ENCODE measurements around the gene G3BP1.
"Not testable (repeated sequence)": the region's sequence is repeated elsewhere in the genome, so short reads cannot be mapped to it uniquely, and the experiment has no call there.

Gene G3BP1

DNA sequence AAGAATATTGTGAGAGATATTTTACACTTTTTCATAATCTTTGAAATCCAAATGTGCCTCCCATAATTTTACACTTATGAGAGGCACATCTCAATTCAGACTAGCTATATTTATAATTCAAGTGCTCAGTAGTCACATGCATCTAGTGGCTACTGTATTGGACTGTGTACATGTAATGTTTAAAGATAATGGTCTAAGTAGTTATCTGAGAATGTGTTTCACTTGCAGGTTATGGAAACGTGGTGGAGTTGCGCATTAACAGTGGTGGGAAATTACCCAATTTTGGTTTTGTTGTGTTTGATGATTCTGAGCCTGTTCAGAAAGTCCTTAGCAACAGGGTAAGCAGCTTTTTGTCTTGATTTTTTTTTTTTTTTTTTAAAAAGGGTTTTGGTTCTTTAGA, 28.8 kb downstream of the G3BP1 start:
- H3K27ac Mint-ChIP-seq, result no peak overlapping the region

DNA sequence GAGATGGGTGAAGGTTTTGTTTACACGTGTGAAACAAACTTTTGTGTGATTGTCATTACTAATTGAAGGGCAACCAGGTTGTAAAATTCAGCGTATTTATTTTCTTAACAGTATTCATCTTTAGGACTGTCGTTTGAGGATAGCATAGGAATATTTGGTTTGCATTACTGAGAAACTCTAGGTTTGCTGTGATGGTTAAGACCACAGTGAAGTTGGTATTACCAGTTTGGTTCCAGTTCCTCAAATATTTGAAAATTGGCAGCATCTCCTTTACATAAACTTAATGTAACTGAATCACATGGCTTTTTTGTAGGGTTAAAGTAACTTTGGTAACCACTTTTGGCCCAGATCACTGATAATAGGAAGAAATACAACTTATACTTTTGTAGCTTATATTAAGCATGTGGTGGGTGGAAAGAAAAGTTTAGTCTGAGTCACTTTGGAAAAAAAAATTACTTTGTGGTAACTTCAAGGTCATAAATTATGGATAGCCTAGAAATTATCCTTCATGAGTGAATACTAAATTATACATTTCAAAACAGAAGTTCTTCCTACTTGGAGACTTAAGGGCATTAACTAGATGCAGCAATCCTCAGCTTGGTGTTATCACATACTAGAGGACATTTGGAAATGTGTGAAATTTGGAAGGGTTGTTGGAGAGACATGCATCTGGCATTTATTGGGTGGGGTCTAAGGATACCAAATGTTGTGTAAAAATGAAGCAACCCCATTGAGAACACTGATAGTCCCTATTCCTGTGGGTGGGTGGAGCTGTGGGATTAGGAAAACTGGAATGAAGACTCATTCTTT, 33.9 kb downstream of the G3BP1 start:
- Mint-ChIP-seq H3K27me3 (no peaks in the 10 kb centered on the region), H3K9me3 (no peaks in the 10 kb centered on the region), H3K36me3 (peaks cover 78% of the 10 kb centered on the region), H3K4me1 (peaks cover 18% of the 10 kb centered on the region), H3K27ac (no peak overlapping the region), H3K4me3 (no peak overlapping the region)
- no peak for ATAC-seq

More for the DNA sequence above, 28.8 kb downstream of the G3BP1 start:
- ATAC-seq, result no peak
- no peaks in the 10 kb centered on the region for H3K9me3 Mint-ChIP-seq
- H3K36me3 Mint-ChIP-seq, result peaks cover 68% of the 10 kb centered on the region
- H3K4me1 Mint-ChIP-seq, result peaks cover 21% of the 10 kb centered on the region
- no peak overlapping the region for H3K4me3 Mint-ChIP-seq
- H3K27me3 Mint-ChIP-seq, result no peaks in the 10 kb centered on the region

DNA sequence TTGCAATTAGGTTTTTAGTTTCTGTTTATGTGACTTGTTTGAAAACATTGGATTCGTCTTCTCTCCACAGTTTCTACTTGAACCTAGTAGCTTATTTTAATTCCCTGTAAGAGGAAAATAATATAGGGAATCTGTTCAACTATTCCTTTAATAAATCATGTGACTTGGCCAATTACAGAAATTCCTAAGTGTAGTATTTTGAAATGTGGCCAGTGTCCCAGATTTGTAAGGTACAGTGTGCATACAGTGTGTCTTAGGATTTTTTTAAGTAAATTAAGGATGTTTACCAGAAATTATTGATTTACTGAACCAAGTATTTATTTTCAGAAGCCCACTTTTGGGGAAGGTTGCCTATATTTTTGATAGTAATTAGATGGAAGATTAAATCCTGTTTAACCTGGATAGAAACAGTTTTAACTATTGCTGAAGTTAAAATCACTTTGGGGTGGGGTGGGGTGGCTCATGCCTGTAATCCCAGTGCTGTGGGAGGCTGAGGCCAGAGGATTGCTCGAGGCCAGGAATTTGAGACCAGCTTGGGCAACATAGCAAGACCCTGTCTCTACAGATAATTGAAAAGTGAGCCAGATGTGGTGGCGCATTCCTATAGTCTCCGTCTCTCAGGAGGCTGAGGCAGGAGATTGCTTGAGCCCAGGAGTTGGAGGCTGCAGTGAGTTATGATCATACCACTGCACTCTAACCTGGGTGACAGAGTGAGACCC, 36.9 kb downstream of the G3BP1 start:
- Mint-ChIP-seq H3K4me3 (no peak overlapping the region), H3K4me1 (peaks cover 24% of the 10 kb centered on the region), H3K27me3 (no peaks in the 10 kb centered on the region), H3K9me3 (peaks cover 3% of the 10 kb centered on the region), H3K27ac (no peak overlapping the region), H3K36me3 (peaks cover 81% of the 10 kb centered on the region)
- no peak for ATAC-seq

DNA sequence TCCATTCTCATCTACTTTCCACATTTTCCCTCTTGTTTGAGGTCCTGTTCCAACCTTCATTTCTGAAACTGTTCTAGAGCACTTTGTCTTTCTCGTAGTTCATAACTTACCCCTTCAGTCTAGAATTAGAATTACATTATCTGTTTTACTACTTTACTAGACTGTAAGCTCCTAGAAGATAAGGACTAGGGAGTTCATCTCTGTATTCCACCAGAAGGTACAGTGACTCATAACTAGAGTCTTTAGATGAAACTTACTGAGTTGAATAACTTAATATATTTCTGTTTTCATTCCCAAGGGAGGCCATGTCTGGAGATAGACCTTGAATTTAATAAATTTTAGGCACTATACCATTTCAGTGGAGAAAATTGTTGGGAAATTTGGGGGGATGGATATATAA, 38.7 kb downstream of the G3BP1 start:
- H3K4me3 Mint-ChIP-seq, result no peak overlapping the region
- H3K27ac Mint-ChIP-seq, result peak overlapping the region; percentile 21
- H3K4me1 Mint-ChIP-seq, result peaks cover 18% of the 10 kb centered on the region
- H3K9me3 Mint-ChIP-seq, result peaks cover 3% of the 10 kb centered on the region
- H3K36me3 Mint-ChIP-seq, result peaks cover 72% of the 10 kb centered on the region
- H3K27me3 Mint-ChIP-seq, result no peaks in the 10 kb centered on the region
- ATAC-seq, result no peak

DNA sequence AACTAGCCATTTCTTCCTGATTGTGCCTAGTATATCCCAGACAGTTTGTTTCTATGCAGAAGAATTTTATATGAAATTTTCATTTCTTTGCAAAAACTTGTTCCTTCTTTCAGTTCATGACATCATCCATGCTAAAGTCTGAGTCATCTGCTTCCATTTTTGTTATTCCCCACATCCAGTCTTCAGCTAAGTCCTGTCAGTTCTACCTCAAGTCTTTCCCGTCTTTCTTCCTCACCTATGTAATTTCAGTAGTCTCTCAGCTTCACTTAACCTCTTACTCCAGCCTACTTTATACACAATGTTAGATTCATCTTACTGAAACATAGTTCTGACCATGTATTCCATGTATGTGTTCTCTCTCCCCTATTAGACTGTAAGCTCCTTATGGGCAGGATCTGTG, 39.1 kb downstream of the G3BP1 start:
- H3K4me1 Mint-ChIP-seq, result peaks cover 14% of the 10 kb centered on the region
- H3K4me3 Mint-ChIP-seq, result no peak overlapping the region
- H3K9me3 Mint-ChIP-seq, result peaks cover 3% of the 10 kb centered on the region
- no peak for ATAC-seq
- H3K27me3 Mint-ChIP-seq, result no peaks in the 10 kb centered on the region
- H3K36me3 Mint-ChIP-seq, result peaks cover 68% of the 10 kb centered on the region
- H3K27ac Mint-ChIP-seq, result peak overlapping the region; percentile 21

DNA sequence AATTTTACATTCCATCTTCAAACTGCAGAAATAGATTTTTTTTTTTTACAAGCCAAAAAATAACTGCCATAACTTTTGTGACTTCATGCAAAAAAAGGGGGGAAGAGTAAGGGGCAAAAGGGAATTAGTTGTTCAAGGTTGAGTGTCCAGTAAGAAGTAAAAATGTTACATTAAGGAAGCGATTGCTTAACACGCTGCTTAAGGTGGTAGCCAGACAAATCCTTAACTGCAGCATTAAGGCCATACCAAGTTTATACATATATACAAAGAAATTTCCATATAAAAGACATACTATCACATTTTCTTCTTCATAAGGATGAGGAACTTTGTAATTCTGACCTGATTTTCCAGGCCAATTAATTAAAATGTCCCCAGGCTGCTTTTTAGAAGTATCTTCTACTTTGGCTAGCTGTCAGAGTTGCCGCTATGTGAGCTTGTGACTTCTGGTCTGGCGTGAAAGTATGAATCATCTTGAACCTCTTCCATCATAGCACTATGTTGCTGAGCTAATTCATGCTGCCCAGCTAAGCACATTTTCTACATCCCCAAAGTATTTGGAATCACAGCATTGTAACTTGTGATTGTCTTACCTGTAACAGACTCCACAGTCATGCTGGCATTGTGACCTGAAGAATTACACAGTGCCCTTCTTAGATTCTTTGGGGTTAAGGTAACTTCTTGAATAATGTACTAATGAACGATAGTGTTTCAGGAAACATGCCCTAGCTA, 40.0 kb downstream of the G3BP1 start:
- ATAC-seq, result no peak
- peaks cover 66% of the 10 kb centered on the region for H3K36me3 Mint-ChIP-seq
- no peak overlapping the region for H3K27ac Mint-ChIP-seq
- H3K9me3 Mint-ChIP-seq, result peaks cover 3% of the 10 kb centered on the region
- H3K4me1 Mint-ChIP-seq, result peaks cover 12% of the 10 kb centered on the region
- H3K4me3 Mint-ChIP-seq, result no peak overlapping the region
- no peaks in the 10 kb centered on the region for H3K27me3 Mint-ChIP-seq

DNA sequence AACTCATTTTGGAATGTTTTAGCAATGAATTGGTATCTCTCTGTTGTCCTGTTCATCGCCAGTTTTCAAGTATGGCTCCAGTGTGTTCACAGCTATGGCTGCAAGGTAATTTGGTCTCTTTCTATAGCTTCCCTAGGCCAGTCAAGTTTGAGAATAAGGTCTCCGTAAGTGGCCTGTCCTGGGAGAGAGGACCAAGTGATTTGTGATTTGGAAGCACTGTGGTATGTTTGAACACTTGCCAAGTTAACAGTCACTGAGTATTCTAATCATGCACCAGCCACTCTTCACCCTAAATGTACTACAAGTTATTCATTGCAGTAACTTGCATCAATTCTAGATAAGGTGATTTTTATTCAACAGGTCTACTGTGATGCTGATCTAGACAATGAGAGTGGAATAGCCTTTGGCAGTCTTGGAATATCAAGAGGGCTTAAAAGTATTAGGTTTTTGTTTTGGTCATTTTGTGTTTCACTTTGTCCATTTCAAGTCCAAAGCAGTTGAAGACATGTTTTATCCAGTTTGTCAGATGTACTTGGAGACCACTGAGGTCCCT, 41.1 kb downstream of the G3BP1 start:
- no peaks in the 10 kb centered on the region for H3K27me3 Mint-ChIP-seq
- H3K36me3 Mint-ChIP-seq, result peaks cover 63% of the 10 kb centered on the region

DNA sequence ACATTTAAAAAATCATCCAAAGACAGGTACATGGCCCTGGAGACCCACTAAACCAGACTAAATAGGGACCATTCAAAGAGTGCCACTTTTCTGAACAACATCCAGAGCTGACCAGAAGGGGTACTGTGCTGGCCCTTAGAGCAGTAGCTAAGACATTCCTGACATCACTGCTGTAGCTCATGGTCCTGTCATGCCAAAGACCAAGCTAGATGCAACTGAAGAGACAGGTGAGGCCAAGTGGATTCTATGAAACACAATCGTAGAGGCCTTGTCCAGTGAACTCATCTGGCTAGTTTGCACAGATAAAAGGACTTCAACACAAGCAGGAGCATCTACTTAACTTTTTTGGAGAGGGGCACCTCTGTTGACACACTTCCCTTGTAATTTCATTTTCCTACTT, 43.3 kb downstream of the G3BP1 start:
- no peak overlapping the region for H3K27ac Mint-ChIP-seq
- ATAC-seq, result no peak
- peaks cover 12% of the 10 kb centered on the region for H3K4me1 Mint-ChIP-seq
- H3K4me3 Mint-ChIP-seq, result no peak overlapping the region
- H3K27me3 Mint-ChIP-seq, result no peaks in the 10 kb centered on the region
- peaks cover 46% of the 10 kb centered on the region for H3K36me3 Mint-ChIP-seq
- peaks cover 3% of the 10 kb centered on the region for H3K9me3 Mint-ChIP-seq

More for the DNA sequence above, 41.1 kb downstream of the G3BP1 start:
- Mint-ChIP-seq H3K4me1 (peaks cover 12% of the 10 kb centered on the region), H3K9me3 (peaks cover 3% of the 10 kb centered on the region), H3K4me3 (no peak overlapping the region), H3K27ac (no peak overlapping the region)
- ATAC-seq, result no peak

DNA sequence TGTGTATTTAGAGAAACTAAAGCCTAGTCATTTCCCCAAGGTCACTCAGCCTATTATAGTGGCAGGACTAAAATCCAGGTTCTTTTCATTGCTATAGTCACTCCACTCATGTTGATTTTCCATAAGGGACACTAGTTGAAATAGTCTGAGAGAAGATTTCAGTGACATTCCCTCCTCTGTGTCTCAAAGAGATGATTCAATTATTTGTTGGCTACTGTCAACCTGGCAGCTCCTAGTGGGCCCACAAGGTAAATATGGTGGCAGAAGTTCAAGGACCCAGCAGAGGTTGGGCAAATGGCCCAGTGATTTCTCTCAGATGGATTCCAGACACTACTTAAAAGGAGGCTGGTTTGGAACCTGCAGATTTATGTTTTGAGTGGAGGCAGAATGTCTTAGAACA, 48.1 kb downstream of the G3BP1 start:
- H3K27me3 Mint-ChIP-seq, result no peaks in the 10 kb centered on the region
- no peaks in the 10 kb centered on the region for H3K4me1 Mint-ChIP-seq
- no peak overlapping the region for H3K4me3 Mint-ChIP-seq
- H3K36me3 Mint-ChIP-seq, result peaks cover 21% of the 10 kb centered on the region
- ATAC-seq, result no peak
- no peak overlapping the region for H3K27ac Mint-ChIP-seq
- H3K9me3 Mint-ChIP-seq, result no peaks in the 10 kb centered on the region

DNA sequence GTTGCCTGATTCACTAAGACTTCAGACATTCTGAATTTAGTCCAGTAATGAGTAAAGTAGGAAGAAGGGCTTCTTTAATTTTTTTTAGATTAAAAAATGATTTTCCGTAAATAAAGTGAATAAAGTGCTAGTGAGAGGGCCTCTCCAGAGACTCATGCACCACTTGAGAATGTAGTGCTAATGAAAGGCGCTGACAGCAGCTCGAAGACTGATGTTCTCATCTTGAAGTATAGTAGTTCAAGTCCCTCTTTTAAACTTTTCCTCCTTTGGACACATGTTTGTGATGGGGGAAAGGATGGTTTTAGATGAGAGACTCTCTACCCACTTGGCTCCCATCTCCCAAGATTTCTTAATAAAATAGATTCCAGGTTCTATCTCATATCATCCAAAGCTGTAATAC, 48.5 kb downstream of the G3BP1 start:
- peaks cover under 1% of the 10 kb centered on the region for H3K4me1 Mint-ChIP-seq
- peaks cover 26% of the 10 kb centered on the region for H3K36me3 Mint-ChIP-seq
- no peak for ATAC-seq
- H3K27me3 Mint-ChIP-seq, result no peaks in the 10 kb centered on the region
- no peak overlapping the region for H3K4me3 Mint-ChIP-seq
- no peak overlapping the region for H3K27ac Mint-ChIP-seq
- no peaks in the 10 kb centered on the region for H3K9me3 Mint-ChIP-seq

DNA sequence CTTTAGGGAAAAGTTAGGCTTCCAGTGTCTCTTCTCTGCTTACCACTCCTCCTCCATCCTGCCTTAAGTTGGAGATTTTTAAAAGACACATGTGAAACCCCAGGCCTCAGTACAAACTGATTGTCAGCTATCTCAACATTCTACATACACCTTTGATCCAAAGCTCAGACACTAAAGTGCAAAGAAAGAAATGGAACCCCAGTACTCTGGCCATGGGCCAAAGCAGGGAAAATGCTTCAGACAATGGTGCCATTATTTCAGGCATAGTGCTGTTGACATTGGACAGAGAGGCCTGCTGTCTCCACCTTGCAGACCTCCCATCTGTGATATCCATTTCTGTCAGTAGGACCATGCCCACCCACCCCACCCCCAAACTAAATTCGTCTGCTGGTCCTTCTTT, 49.1 kb downstream of the G3BP1 start:
- H3K36me3 Mint-ChIP-seq, result peaks cover 32% of the 10 kb centered on the region
- ATAC-seq, result no peak
- H3K27ac Mint-ChIP-seq, result no peak overlapping the region
- no peaks in the 10 kb centered on the region for H3K27me3 Mint-ChIP-seq
- no peaks in the 10 kb centered on the region for H3K9me3 Mint-ChIP-seq
- no peak overlapping the region for H3K4me3 Mint-ChIP-seq
- peaks cover 4% of the 10 kb centered on the region for H3K4me1 Mint-ChIP-seq

DNA sequence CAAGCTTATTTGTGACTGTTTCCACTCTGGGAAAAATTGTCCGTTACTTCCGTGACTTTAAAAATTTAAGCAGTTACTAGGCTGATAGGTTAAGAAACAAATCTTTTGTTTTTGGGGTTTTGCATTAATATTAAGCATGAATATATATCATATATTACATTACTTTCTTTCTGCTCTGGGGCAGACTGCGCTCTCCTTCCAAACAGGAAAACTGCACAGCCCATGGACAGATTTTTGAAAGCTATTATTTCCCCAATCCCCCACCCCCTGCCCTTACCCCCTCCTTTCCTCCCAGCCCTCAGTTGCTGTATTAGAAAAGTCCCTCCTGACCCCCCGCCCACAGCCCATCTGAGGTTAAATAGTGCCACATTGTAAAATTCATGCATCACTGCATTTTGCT, 50.4 kb downstream of the G3BP1 start:
- H3K36me3 Mint-ChIP-seq, result peaks cover 31% of the 10 kb centered on the region
- H3K27me3 Mint-ChIP-seq, result no peaks in the 10 kb centered on the region
- H3K9me3 Mint-ChIP-seq, result no peaks in the 10 kb centered on the region
- no peak overlapping the region for H3K27ac Mint-ChIP-seq
- peaks cover 4% of the 10 kb centered on the region for H3K4me1 Mint-ChIP-seq
- ATAC-seq, result no peak
- H3K4me3 Mint-ChIP-seq, result no peak overlapping the region

DNA sequence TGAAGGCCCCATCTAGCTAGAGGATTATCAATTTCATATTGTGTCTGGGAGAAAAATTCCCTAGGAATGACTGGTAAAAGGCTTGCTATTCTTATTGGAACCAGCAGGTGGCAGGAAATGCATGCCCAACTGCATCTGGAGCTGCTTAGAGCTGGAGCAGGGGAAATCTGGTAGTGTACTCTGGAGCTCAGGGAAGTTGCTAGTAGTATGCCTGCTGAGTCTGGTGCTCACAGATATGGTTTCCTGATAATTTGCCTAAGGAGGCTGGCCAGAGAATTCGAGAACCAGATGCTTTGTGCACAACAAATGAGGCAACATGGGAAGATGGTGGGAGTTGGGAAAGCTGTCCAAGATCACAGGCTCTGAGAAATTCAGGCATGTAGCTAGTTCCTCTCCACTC, 53.7 kb downstream of the G3BP1 start:
- Mint-ChIP-seq H3K27ac (no peak overlapping the region), H3K4me1 (peaks cover 4% of the 10 kb centered on the region), H3K4me3 (no peak overlapping the region), H3K36me3 (peaks cover 50% of the 10 kb centered on the region), H3K27me3 (no peaks in the 10 kb centered on the region), H3K9me3 (no peaks in the 10 kb centered on the region)
- no peak for ATAC-seq

DNA sequence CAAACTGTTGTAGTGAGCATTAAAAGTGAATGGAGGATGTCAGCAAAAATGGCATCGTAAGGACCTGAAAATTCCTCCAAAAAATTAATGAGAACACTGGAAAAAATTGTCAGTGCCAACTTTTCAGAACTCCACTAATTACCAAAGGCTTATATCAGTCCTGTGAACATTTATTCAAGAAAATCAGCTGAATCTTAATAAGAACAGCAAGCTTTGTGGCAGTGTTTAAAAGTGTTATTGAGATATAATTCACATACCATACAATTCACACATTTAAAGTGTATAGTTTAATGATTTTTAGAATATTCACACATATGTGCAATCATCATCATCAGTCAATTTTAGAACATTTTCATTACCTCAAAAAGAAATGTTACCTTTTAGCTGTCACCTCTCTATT, 57.6 kb downstream of the G3BP1 start:
- Mint-ChIP-seq H3K27ac (no peak overlapping the region), H3K4me3 (no peak overlapping the region), H3K27me3 (no peaks in the 10 kb centered on the region), H3K4me1 (peaks cover 4% of the 10 kb centered on the region), H3K36me3 (peaks cover 66% of the 10 kb centered on the region), H3K9me3 (peaks cover 16% of the 10 kb centered on the region)
- ATAC-seq, result no peak

DNA sequence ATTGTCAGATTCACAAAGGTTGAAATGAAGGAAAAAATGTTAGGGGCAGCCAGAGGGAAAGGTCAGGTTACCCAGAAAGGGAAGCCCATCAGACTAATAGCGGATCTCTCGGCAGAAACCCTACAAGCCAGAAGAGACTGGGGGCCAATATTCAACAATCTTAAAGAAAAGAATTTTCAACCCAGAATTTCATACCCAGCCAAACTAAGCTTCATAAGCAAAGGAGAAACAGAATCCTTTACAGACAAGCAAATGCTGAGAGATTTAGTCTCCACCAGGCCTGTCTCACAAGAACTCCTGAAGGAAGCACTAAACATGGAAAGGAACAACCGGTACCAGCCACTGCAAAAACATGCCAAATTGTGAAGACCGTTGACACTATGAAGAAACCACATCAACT, 61.1 kb downstream of the G3BP1 start:
- H3K36me3 Mint-ChIP-seq, result peaks cover 39% of the 10 kb centered on the region
- ATAC-seq, H3K27ac Mint-ChIP-seq: not testable (repeated sequence)

More for the DNA sequence above, 61.1 kb downstream of the G3BP1 start:
- H3K27me3 Mint-ChIP-seq, H3K4me1 Mint-ChIP-seq, H3K4me3 Mint-ChIP-seq: not testable (repeated sequence)
- H3K9me3 Mint-ChIP-seq, result peaks cover 38% of the 10 kb centered on the region

All from stimulated activated memory B cell treated with anti-CD40 and anti-IgM and Interleukin-4, amounts not matched to agents 10 μg/mL and 1 μg/mL and 100 μg/mL, for 72 hours (primary cell).